Vagina (tissue), 2 donors: Measurements from ENCODE around the gene SLC9A9. TPM values are rescaled to one million over a fixed set of nuclear protein-coding genes. Genes with fewer than 3 reads are reported as not detected.

Source experiments
- DNase-seq, 2 donors: peaks; one replicate each; pipeline ENCODE4 v3.0.0-alpha.2; 2017; ENCODE audit errors: extremely low spot score in 2 of 2
- H3K27ac ChIP-seq: fragments of 200-600 bp; sonication (generic); one replicate; pipeline ENCODE4 v1.5.1; 2019
- H3K27me3 ChIP-seq: fragments of 200-600 bp; sonication (generic); one replicate; pipeline ENCODE4 v1.5.1; 2019
- H3K36me3 ChIP-seq, 2 donors: fragments of 200-600 bp; sonication (generic); one replicate each; pipeline ENCODE4 v1.5.1; 2017 to 2019
- H3K4me1 ChIP-seq: fragments of 200-600 bp; sonication (generic); one replicate; pipeline ENCODE4 v1.5.1; 2019
- H3K4me3 ChIP-seq, 2 donors: fragments of 200-600 bp; sonication (generic); 1 replicate in 1 of 2; 2 replicates in 1 of 2; pipeline ENCODE4 v1.5.1; 2016 to 2019
- H3K9me3 ChIP-seq: fragments of 200-600 bp; sonication (generic); one replicate; pipeline ENCODE4 v1.5.1; 2019
- POLR2A ChIP-seq, 2 donors: fragments of 450-650 bp; IDR thresholded peaks; one replicate each; pipeline ENCODE4 v1.6.1; 2017; ENCODE audit warnings: antibody characterized with exemption in 2 of 2, mild to moderate bottlenecking in 2 of 2, moderate library complexity in 2 of 2
- POLR2AphosphoS5 ChIP-seq, 2 donors: sonication (generic); formaldehyde crosslinking; IDR thresholded peaks; one replicate each; pipeline ENCODE4 v1.9.0; 2017; ENCODE audit warnings: antibody characterized with exemption in 2 of 2, mild to moderate bottlenecking in 2 of 2, low read depth in 1 of 2; ENCODE audit not compliant: insufficient read depth in 1 of 2
- intact Hi-C: fragments of 100-400 bp; cut with DNase I; formaldehyde crosslinking; loops from one replicate; pipeline ENCODE4 v1.15.1; 2023
- total RNA-seq: library from RNA; depleted of rRNA; stranded (reverse); fragments of >200 nt; gene quantifications from one replicate; pipeline ENCODE4 v1.2.3, GENCODE V29; 2016
- TF ChIP-seq, protein P1 (sequence below), 3 experiments: fragments of 450-650 bp in 2 of 3; fragments of 200-600 bp in 1 of 3; sonication (generic) in 1 of 3; IDR thresholded peaks; one replicate each; pipeline ENCODE4 v1.5.1; 2017 to 2019; ENCODE audit warnings: antibody characterized with exemption in 3 of 3, mild to moderate bottlenecking in 2 of 3, moderate library complexity in 2 of 3

Gene SLC9A9
- total RNA-seq, 1 donor from 2014 or later, result 30.7 TPM

DNA sequence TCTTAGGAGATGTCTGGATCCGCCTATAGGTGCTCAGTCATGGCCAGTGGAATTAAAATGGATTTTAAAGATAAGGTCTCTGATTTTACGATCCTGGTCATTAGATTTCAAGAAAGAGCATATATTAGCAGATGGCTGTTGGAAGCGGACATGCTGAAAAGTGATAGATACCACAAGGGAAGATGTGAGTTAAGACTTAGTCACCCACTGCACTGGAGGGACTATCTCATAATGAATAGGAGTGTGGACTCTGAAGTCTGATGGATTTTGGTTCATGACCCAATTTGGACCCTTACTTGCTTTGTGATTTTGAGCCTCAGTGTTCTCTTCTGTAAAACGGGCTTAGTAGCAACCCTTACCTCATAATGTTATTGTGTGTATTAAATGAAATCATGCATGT is 514.0 kb downstream of the SLC9A9 start:
- Histone ChIP-seq H3K4me3 (no peak overlapping the region), H3K27ac (no peak overlapping the region), H3K9me3 (no peaks in the 10 kb centered on the region), H3K36me3 (no peaks in the 10 kb centered on the region), H3K27me3 (no peaks in the 10 kb centered on the region), H3K4me1 (peaks cover 17% of the 10 kb centered on the region)
- DNase-seq, result no peak
- intact Hi-C loops, result no loop called here
- TF ChIP-seq, protein P1, sequence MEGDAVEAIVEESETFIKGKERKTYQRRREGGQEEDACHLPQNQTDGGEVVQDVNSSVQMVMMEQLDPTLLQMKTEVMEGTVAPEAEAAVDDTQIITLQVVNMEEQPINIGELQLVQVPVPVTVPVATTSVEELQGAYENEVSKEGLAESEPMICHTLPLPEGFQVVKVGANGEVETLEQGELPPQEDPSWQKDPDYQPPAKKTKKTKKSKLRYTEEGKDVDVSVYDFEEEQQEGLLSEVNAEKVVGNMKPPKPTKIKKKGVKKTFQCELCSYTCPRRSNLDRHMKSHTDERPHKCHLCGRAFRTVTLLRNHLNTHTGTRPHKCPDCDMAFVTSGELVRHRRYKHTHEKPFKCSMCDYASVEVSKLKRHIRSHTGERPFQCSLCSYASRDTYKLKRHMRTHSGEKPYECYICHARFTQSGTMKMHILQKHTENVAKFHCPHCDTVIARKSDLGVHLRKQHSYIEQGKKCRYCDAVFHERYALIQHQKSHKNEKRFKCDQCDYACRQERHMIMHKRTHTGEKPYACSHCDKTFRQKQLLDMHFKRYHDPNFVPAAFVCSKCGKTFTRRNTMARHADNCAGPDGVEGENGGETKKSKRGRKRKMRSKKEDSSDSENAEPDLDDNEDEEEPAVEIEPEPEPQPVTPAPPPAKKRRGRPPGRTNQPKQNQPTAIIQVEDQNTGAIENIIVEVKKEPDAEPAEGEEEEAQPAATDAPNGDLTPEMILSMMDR (IDR thresholded peaks at IDR 0.05), result no peak

DNA sequence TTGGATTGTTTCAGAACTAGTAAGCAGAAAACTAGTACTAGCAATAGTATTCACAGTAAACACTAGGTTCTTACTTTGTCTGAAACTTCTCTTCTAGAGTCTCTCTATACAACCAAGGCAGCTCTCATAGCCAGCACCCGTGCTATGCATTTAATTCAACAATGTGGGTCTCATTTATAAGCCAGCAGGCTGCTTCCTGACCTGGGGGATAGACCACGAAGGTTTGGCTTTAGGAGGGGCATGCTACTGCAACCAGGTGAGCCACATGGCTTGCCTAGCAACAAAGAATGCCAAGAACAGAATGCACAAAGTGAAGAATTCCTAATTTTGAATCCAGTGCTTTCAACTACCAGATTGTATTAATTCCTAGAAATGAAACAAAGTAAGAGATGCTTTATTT is 514.9 kb downstream of the SLC9A9 start:
- Histone ChIP-seq H3K4me1 (peaks cover 17% of the 10 kb centered on the region), H3K27ac (no peak overlapping the region), H3K9me3 (no peaks in the 10 kb centered on the region), H3K36me3 (no peaks in the 10 kb centered on the region), H3K27me3 (no peaks in the 10 kb centered on the region), H3K4me3 (no peak overlapping the region)
- DNase-seq, result no peak
- intact Hi-C loops, result no loop called here
- TF ChIP-seq POLR2AphosphoS5 (IDR thresholded peaks at IDR 0.05; ENCODE audit: insufficient read depth in 1 of 2, low read depth in 1 of 2) (no peak), POLR2A (IDR thresholded peaks at IDR 0.05) (no peak)
- TF ChIP-seq, protein P1 (IDR thresholded peaks at IDR 0.05), result no peak

GRCh38 chr3:143332026-143332425 is 516.2 kb downstream of the SLC9A9 start:
- Histone ChIP-seq H3K27ac (no peak overlapping the region), H3K27me3 (no peaks in the 10 kb centered on the region), H3K36me3 (no peaks in the 10 kb centered on the region), H3K4me3 (no peak overlapping the region), H3K4me1 (peaks cover 17% of the 10 kb centered on the region), H3K9me3 (no peaks in the 10 kb centered on the region)
- no peak for DNase-seq
- TF ChIP-seq POLR2AphosphoS5 (IDR thresholded peaks at IDR 0.05; ENCODE audit: insufficient read depth in 1 of 2, low read depth in 1 of 2), result no peak
- TF ChIP-seq, protein P1 (IDR thresholded peaks at IDR 0.05), result no peak
- no peak for TF ChIP-seq POLR2A (IDR thresholded peaks at IDR 0.05)
- intact Hi-C loops, result no loop called here

- no peaks in the 10 kb centered on the region for H3K27me3 ChIP-seq
- H3K36me3 ChIP-seq, result no peaks in the 10 kb centered on the region
- no peak for DNase-seq
- H3K4me1 ChIP-seq, result peaks cover 17% of the 10 kb centered on the region
- TF ChIP-seq POLR2AphosphoS5 (IDR thresholded peaks at IDR 0.05; ENCODE audit: insufficient read depth in 1 of 2, low read depth in 1 of 2) (no peak), POLR2A (IDR thresholded peaks at IDR 0.05) (no peak)
- TF ChIP-seq, protein P1 (IDR thresholded peaks at IDR 0.05), result no peak
- H3K9me3 ChIP-seq, result no peaks in the 10 kb centered on the region
- intact Hi-C loops, result no loop called here
- H3K4me3 ChIP-seq, result no peak overlapping the region
- H3K27ac ChIP-seq, result no peak overlapping the region
Measured at GRCh38 chr3:143331350-143331749, 516.9 kb downstream of the SLC9A9 start.

DNA sequence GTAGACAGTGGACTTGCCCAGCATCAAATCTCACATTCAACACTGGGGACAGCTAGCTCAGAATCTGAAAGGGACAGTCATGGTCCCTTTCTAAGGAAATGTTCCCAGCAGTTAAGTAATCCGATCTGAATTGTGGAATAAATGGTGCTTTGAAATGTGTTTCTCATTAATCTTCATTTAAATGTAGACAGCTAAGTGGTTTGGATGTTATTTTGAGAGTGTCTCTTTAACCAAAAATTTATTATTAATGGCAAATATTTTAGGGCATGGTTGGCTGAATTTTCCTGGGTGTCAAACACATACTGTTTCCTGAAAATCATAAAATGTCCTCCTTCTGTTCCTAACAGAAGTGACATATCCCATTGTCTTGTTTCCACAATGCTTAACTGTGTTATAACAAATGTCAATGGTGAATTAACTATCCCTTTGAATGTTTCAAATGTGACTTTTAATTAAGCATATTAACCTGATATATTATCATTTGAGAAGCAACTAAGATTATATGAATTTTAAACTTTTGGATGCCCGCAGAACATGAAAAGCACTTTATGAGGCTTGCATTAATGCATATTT is 517.9 kb downstream of the SLC9A9 start:
- Histone ChIP-seq H3K4me3 (no peak overlapping the region), H3K4me1 (peaks cover 17% of the 10 kb centered on the region), H3K9me3 (no peaks in the 10 kb centered on the region), H3K27me3 (no peaks in the 10 kb centered on the region), H3K27ac (no peak overlapping the region), H3K36me3 (no peaks in the 10 kb centered on the region)
- no peak for DNase-seq
- intact Hi-C loops, result no loop called here
- TF ChIP-seq POLR2A (IDR thresholded peaks at IDR 0.05) (no peak), POLR2AphosphoS5 (IDR thresholded peaks at IDR 0.05; ENCODE audit: insufficient read depth in 1 of 2, low read depth in 1 of 2) (no peak)
- TF ChIP-seq, protein P1 (IDR thresholded peaks at IDR 0.05), result no peak
